ENCODE results near the gene ANKRD33B. TPM values are rescaled to one million over a fixed set of nuclear protein-coding genes. Genes with fewer than 3 reads are reported as not detected.

ANKRD33B gene
- 2.6 and 25.0 TPM in 2 replicates for total RNA-seq

DNA sequence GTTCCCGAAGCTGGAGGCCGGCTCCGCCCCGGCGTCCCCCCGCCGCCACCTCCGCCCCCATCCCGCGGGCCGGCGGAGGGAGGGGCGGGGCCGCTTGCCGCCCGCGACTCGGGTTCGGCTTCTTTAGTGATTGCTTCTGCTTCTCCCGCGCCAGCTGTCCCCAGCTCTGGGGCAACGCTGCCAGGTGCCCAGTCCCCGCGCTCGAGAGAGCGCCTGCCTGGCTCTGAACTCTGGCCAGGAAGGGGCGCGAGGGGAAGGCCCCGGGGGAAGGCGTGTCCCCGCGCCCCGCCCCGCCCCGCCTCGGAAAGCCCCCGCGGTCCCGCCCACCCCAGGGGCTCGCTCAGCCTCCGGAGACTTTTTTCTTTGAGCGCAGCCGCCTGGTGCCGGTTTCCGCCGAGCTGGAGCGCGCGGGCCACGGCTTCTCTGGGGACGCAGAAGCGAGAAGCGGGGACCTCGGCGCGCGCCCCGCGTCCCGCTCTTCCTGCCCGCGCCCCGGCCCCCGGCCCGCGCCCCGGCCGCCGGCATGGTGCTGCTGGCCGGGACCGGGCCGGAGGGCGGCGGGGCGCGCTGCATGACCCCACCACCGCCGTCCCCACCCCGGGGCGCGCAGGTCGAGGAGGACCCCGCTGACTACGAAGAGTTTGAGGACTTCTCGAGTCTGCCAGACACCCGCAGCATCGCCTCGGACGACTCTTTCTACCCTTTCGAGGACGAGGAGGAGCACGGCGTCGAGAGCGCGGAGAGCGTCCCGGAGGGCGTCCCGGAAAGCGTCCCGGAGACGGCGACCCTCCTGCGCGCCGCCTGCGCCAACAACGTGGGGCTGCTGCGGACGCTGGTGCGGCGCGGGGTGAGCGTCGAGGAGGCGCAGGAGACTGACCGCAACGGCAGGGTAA, at the start of gene ANKRD33B:
ANKRD33B (plus strand) TSS at position 126 of the 893 bp plus-strand sequence; CDS start at position 524, 398 bp downstream.

Other genes starting within 250 kb of the ANKRD33B start
- gene MARCHF6, start 210.4 kb upstream of the ANKRD33B start, total RNA-seq, result 79.7 and 82.5 TPM in 2 replicates
- 0.29 and 0.66 TPM in 2 replicates for gene ROPN1L, start 122.2 kb upstream of the ANKRD33B start, total RNA-seq
- 54.9 and 74.9 TPM in 2 replicates for gene DAP, start 197.2 kb downstream of the ANKRD33B start, total RNA-seq

Measured in smooth muscle cell of trachea (primary cell).